Kidney (tissue), 14 donors: Measurements from ENCODE around the gene METTL9. TPM values are rescaled to one million over a fixed set of nuclear protein-coding genes. Genes with fewer than 3 reads are reported as not detected.
A peak's percentile ranks its signal among the peaks of the same experiment; 100 is the strongest.
"Not testable (repeated sequence)": the region's sequence is repeated elsewhere in the genome, so short reads cannot be mapped to it uniquely, and the experiment has no call there.

Experiments
- DNase-seq, 5 donors: peaks; one replicate each; pipeline ENCODE4 v3.0.0-alpha.2; 2013 to 2020
- FAIRE-seq: peaks from 2 replicates; lab custom pipeline; 2012; peaks lifted over from hg19 to GRCh38; lab: Jason Lieb, UNC
- H3K27ac ChIP-seq, 2 donors: one replicate each; pipeline ENCODE4 v1.7.0; 2013; ENCODE audit warnings: low read depth in 2 of 2, low read length in 2 of 2, inconsistent platforms in 1 of 2
- H3K27me3 ChIP-seq: one replicate; pipeline ENCODE4 v1.7.1; 2013; ENCODE audit warnings: low read length, inconsistent platforms; ENCODE audit not compliant: control insufficient read depth, insufficient read depth
- H3K36me3 ChIP-seq, 3 donors: one replicate each; pipeline versions ENCODE4 v1.7.0 to v1.7.1; 2013; ENCODE audit warnings: low read length in 3 of 3, control low read depth in 1 of 3, inconsistent platforms in 1 of 3; ENCODE audit not compliant: insufficient read depth in 3 of 3, control insufficient read depth in 2 of 3
- H3K4me1 ChIP-seq, 3 donors: one replicate each; pipeline versions ENCODE4 v1.7.0 to v1.7.1; 2013; ENCODE audit warnings: low read length in 3 of 3, inconsistent platforms in 1 of 3, low read depth in 1 of 3; ENCODE audit not compliant: control insufficient read depth in 2 of 3, insufficient read depth in 2 of 3
- H3K4me3 ChIP-seq, 3 donors: one replicate each; pipeline versions ENCODE4 v1.7.0 to v1.8.1; 2013; ENCODE audit warnings: low read length in 3 of 3, control low read depth in 1 of 3, inconsistent platforms in 1 of 3
- H3K9ac ChIP-seq, 3 donors: one replicate each; pipeline versions ENCODE4 v1.7.0 to v1.7.1; 2013; ENCODE audit warnings: low read length in 3 of 3, control low read depth in 1 of 3, inconsistent platforms in 1 of 3
- H3K9me3 ChIP-seq, 3 donors: one replicate each; pipeline versions ENCODE4 v1.7.0 to v1.7.1; 2013; ENCODE audit warnings: low read length in 3 of 3, control low read depth in 1 of 3, inconsistent platforms in 1 of 3; ENCODE audit not compliant: control insufficient read depth in 2 of 3, insufficient read depth in 1 of 3
- CTCF ChIP-seq: IDR thresholded peaks from 3 replicates; pipeline ENCODE4 v1.5.1; 2012; ENCODE audit warnings: mild to moderate bottlenecking, moderate library complexity, borderline replicate concordance; ENCODE audit not compliant: insufficient read depth; ENCODE audit errors: extremely low read depth
- intact Hi-C: fragments of 100-400 bp; cut with DNase I; formaldehyde crosslinking; loops from one replicate; pipeline ENCODE4 v1.11.1; 2022
- polyA plus RNA-seq: library from polyadenylated mRNA; stranded (reverse); fragments of 350-450 nt; fragmentation: Illumina TruSeq; extraction: RNeasy Lipid Tissue Mini Kit (QIAGEN cat#74804); gene quantifications from one replicate; pipeline ENCODE4 v1.2.3, GENCODE V29; 2014; ENCODE audit warnings: low read depth, low replicate concordance; ENCODE audit not compliant: insufficient read depth
- total RNA-seq: library from RNA; stranded (reverse); fragmentation: NEBNext Ultra II Directional; extraction: Animal tissue kit (Norgen Biotek cat#: 25700); gene quantifications from one replicate; pipeline ENCODE4 v1.2.1, GENCODE V29; 2021
- donor health status: control.
- donor health status: control.
- donor health status: control.
- donor health status: control.
- donor health status: control.
- donor health status: DM: yes; HTN: yes; CAD: no.
- donor health status: Normal renal cell carcinoma (clear cell type).

The METTL9 gene
- total and polyA plus RNA-seq, 2 donors from 2014 or later: 129 to 193 TPM

GRCh38 chr16:21580807-21581206 is 18.6 kb upstream of the METTL9 start:
- H3K4me1 ChIP-seq: no peaks in the 10 kb centered on the region
- no peak overlapping the region for H3K27ac ChIP-seq
- no peaks in the 10 kb centered on the region for H3K9me3 ChIP-seq
- no peak overlapping the region for H3K9ac ChIP-seq
- no peaks in the 10 kb centered on the region for H3K36me3 ChIP-seq
- no peak for FAIRE-seq
- intact Hi-C loops: loop anchor here (5.0 kb wide), 1 partner anchor 1116 kb away; no protein-coding TSS in a partner anchor
- H3K27me3 ChIP-seq: no peaks in the 10 kb centered on the region
- DNase-seq: no peak
- no peak for TF ChIP-seq CTCF
- H3K4me3 ChIP-seq: no peak overlapping the region

- intact Hi-C loops: loop anchor here (5.0 kb wide), 2 partner anchors 127 to 1112 kb away; no protein-coding TSS in a partner anchor
- Histone ChIP-seq H3K9me3 (no peaks in the 10 kb centered on the region), H3K4me3 (no peak overlapping the region), H3K9ac (no peak overlapping the region), H3K27me3 (no peaks in the 10 kb centered on the region), H3K36me3 (no peaks in the 10 kb centered on the region), H3K4me1 (no peaks in the 10 kb centered on the region), H3K27ac (no peak overlapping the region)
- DNase-seq (peak in 1 of 5 donors; percentile 39), FAIRE-seq (no peak)
- TF ChIP-seq CTCF: no peak
These were observed 14.6 kb upstream of the METTL9 start for GRCh38 chr16:21584817-21585216.

- not testable (repeated sequence) for H3K27ac ChIP-seq, H3K27me3 ChIP-seq, H3K4me3 ChIP-seq, H3K9ac ChIP-seq, DNase-seq, H3K4me1 ChIP-seq, H3K36me3 ChIP-seq, FAIRE-seq, H3K9me3 ChIP-seq
- intact Hi-C loops: loop anchor here (5.0 kb wide), 1 partner anchor 124 kb away; no protein-coding TSS in a partner anchor
These were observed 10.8 kb upstream of the METTL9 start for GRCh38 chr16:21588593-21588992.

GRCh38 chr16:21589551-21589950 is 9.8 kb upstream of the METTL9 start:
- Histone ChIP-seq H3K27me3 (no peaks in the 10 kb centered on the region), H3K36me3 (no peaks in the 10 kb centered on the region), H3K4me1 (no peaks in the 10 kb centered on the region), H3K9ac (no peak overlapping the region), H3K4me3 (no peak overlapping the region), H3K9me3 (no peaks in the 10 kb centered on the region), H3K27ac (no peak overlapping the region)
- no peak for FAIRE-seq
- intact Hi-C loops: loop anchor here (5.0 kb wide), 1 partner anchor 123 kb away; no protein-coding TSS in a partner anchor
- TF ChIP-seq CTCF: no peak
- DNase-seq: no peak
